ENCODE measurements around the gene SRSF1.

The SRSF1 gene

DNA sequence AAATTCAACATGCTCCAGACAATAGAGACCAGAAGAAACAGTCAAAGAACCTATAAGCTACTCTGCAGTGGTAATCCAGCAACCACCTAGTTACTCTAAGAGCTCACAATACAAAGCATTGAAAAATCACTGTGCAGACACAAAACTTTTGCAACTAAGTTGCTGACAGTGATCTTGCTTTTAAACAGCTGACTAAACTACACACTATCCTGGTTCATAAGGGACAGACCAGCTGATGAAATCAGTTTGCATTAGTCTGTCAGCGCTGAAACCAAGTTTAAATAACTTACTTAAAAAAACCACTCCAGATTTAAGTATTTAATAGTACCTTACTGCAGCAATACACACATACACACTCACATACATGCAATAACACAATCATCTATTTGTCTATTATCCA, 23.6 kb downstream of the SRSF1 start:
- TF ChIP-seq, protein P1, sequence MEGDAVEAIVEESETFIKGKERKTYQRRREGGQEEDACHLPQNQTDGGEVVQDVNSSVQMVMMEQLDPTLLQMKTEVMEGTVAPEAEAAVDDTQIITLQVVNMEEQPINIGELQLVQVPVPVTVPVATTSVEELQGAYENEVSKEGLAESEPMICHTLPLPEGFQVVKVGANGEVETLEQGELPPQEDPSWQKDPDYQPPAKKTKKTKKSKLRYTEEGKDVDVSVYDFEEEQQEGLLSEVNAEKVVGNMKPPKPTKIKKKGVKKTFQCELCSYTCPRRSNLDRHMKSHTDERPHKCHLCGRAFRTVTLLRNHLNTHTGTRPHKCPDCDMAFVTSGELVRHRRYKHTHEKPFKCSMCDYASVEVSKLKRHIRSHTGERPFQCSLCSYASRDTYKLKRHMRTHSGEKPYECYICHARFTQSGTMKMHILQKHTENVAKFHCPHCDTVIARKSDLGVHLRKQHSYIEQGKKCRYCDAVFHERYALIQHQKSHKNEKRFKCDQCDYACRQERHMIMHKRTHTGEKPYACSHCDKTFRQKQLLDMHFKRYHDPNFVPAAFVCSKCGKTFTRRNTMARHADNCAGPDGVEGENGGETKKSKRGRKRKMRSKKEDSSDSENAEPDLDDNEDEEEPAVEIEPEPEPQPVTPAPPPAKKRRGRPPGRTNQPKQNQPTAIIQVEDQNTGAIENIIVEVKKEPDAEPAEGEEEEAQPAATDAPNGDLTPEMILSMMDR (conservative IDR thresholded peaks at IDR 0.05; ENCODE audit: low read depth, low read length): no peak

DNA sequence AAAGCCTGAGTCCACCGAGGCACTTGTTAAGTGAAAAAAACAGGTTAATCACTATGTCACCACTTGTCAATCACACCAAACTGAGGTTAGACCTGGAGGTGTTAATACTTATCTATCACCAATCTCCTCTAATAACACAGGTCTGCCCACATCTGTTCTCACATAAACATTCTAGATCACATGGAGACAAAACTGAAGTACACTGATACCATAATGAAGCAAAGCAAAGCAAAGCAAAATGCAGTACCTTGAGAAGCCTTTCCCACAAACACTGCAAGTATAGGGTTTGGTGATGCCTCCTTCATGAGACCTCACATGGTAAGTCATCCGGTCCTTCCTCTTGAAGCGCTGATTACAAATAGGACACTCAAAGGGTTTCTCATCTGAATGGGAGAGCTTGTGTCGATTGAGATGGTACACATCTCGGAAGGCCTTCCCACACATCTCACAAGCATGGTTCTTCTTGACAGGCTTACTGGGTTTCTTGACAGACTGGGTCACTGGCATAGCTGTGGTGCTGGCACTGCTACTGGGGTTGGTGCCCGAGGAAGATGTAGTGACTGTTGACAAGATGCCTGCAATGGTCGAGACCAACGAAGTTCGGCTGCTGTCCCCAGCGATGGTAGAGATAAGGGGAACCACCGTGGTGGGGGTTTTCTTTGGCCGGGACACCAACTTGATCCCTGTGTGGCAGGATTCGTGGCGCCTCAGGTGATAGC, 24.4 kb downstream of the SRSF1 start:
- Histone ChIP-seq H3K27me3 (ENCODE audit: insufficient read depth, low read depth) (no peaks in the 10 kb centered on the region), H3K27ac (no peak overlapping the region), H3K4me1 (ENCODE audit: low read depth, poor library complexity, severe bottlenecking) (peaks cover 46% of the 10 kb centered on the region), H3K79me2 (ENCODE audit: insufficient read depth, low read depth) (peaks cover 38% of the 10 kb centered on the region), H2AFZ (ENCODE audit: low read depth) (no peak overlapping the region), H3K36me3 (ENCODE audit: insufficient read depth) (no peaks in the 10 kb centered on the region), H3K4me3 (IDR thresholded peaks at IDR 0.05; ENCODE audit: insufficient read depth, low read depth, low read length) (no peak overlapping the region), H3K9ac (no peak overlapping the region), H3K4me2 (no peak overlapping the region), H4K20me1 (ENCODE audit: insufficient read depth) (no peaks in the 10 kb centered on the region; the same call in 1 of the 2 replicates)
- TF ChIP-seq, protein P1 (conservative IDR thresholded peaks at IDR 0.05; ENCODE audit: low read depth, low read length): no peak

More for the DNA sequence above, 23.6 kb downstream of the SRSF1 start:
- Histone ChIP-seq H3K9ac (no peak overlapping the region), H3K4me3 (IDR thresholded peaks at IDR 0.05; ENCODE audit: insufficient read depth, low read depth, low read length) (no peak overlapping the region), H3K36me3 (ENCODE audit: insufficient read depth) (no peaks in the 10 kb centered on the region), H3K4me1 (ENCODE audit: low read depth, poor library complexity, severe bottlenecking) (peaks cover 46% of the 10 kb centered on the region), H2AFZ (ENCODE audit: low read depth) (no peak overlapping the region), H3K4me2 (no peak overlapping the region), H3K27ac (no peak overlapping the region), H4K20me1 (ENCODE audit: insufficient read depth) (no peaks in the 10 kb centered on the region; the same call in 1 of the 2 replicates), H3K27me3 (ENCODE audit: insufficient read depth, low read depth) (no peaks in the 10 kb centered on the region), H3K79me2 (ENCODE audit: insufficient read depth, low read depth) (peaks cover 38% of the 10 kb centered on the region)

DNA sequence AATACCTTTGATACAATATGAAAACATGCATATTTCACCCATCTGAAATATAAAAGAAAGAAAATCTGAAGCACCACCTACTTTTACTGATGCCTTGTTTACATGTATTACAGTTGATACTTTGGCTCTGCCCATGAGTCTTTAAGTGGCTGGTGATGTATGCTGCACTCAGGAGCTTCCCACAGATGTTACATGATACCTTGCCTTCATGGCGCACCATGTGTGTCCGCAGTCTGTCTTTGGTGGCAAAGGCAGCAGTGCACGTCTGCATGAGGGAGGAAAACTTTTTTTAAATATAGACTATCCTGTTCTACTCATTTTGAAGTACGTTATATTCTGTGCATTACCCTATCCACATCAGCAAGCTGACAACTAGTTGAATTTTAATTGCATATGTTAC, 26.5 kb downstream of the SRSF1 start:
- H4K20me1 ChIP-seq (ENCODE audit: insufficient read depth): no peaks in the 10 kb centered on the region; the same call in 1 of the 2 replicates

DNA sequence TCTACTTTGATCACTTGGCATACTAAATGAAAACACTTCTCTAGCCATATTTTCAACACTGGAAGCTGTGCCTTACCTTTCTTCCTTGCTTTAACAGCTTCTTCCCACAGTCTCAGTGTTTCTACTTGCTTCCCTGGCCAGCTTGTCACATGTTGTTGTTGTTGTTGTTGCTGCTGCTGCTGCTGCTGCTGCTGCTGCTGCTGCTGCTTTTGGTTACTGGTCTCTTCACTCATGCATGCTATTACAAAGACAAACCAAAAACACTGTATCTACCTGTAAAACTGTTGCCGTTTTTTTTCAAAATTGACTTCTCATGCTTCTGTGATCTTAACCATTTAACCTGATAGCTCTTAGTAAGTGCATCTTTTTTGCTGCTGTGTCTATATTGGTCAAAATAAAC, 28.0 kb downstream of the SRSF1 start:
- H2AFZ ChIP-seq (ENCODE audit: low read depth): no peak overlapping the region
- H3K27me3 ChIP-seq (ENCODE audit: insufficient read depth, low read depth): no peaks in the 10 kb centered on the region
- no peak overlapping the region for H3K4me3 ChIP-seq (IDR thresholded peaks at IDR 0.05; ENCODE audit: insufficient read depth, low read depth, low read length)
- no peak overlapping the region for H3K9ac ChIP-seq
- TF ChIP-seq, protein P1 (conservative IDR thresholded peaks at IDR 0.05; ENCODE audit: low read depth, low read length): no peak
- peaks cover 17% of the 10 kb centered on the region for H3K4me1 ChIP-seq (ENCODE audit: low read depth, poor library complexity, severe bottlenecking)
- H3K36me3 ChIP-seq (ENCODE audit: insufficient read depth): peaks cover 6% of the 10 kb centered on the region; the same call in 1 of the 2 replicates
- H3K27ac ChIP-seq: no peak overlapping the region
- no peak overlapping the region for H3K4me2 ChIP-seq
- peaks cover 9% of the 10 kb centered on the region; the same call in 1 of the 2 replicates for H3K79me2 ChIP-seq (ENCODE audit: insufficient read depth, low read depth)
- no peaks in the 10 kb centered on the region; the same call in 1 of the 2 replicates for H4K20me1 ChIP-seq (ENCODE audit: insufficient read depth)

More for the DNA sequence above, 26.5 kb downstream of the SRSF1 start:
- Histone ChIP-seq H3K9ac (no peak overlapping the region), H3K36me3 (ENCODE audit: insufficient read depth) (peaks cover 6% of the 10 kb centered on the region; the same call in 1 of the 2 replicates), H2AFZ (ENCODE audit: low read depth) (no peak overlapping the region), H3K4me2 (no peak overlapping the region), H3K79me2 (ENCODE audit: insufficient read depth, low read depth) (peaks cover 23% of the 10 kb centered on the region; the same call in 1 of the 2 replicates), H3K4me1 (ENCODE audit: low read depth, poor library complexity, severe bottlenecking) (peaks cover 31% of the 10 kb centered on the region), H3K27ac (no peak overlapping the region), H3K27me3 (ENCODE audit: insufficient read depth, low read depth) (no peaks in the 10 kb centered on the region), H3K4me3 (IDR thresholded peaks at IDR 0.05; ENCODE audit: insufficient read depth, low read depth, low read length) (no peak overlapping the region)
- TF ChIP-seq, protein P1 (conservative IDR thresholded peaks at IDR 0.05; ENCODE audit: low read depth, low read length): no peak

Measured in KMS-11 (cell line).